Epithelial cell of esophagus (primary cell): Measurements from ENCODE around the gene PYGB.
A peak's percentile ranks its signal among the peaks of the same experiment; 100 is the strongest.

ENCODE experiments used
- DNase-seq: peaks from one replicate; pipeline ENCODE4 v3.0.0; 2010; ENCODE audit warnings: low read depth
- H3K4me3 ChIP-seq: 2 replicates; pipeline ENCODE4 v1.5.1; 2011; ENCODE audit warnings: mild to moderate bottlenecking, low read length, control low read depth
- CTCF ChIP-seq: IDR thresholded peaks from 2 replicates; pipeline ENCODE4 v1.5.1; 2011; ENCODE audit warnings: low read depth, mild to moderate bottlenecking, low read length, control low read depth, inconsistent platforms; ENCODE audit not compliant: insufficient read depth; ENCODE audit errors: missing control alignments

The PYGB gene

GRCh38 chr20:25279403-25279802 lies 31.5 kb downstream of the PYGB start:
- peak; percentile 22 for DNase-seq
- no peak for TF ChIP-seq CTCF
- no peak overlapping the region for H3K4me3 ChIP-seq

- no peak for DNase-seq
- H3K4me3 ChIP-seq: no peak overlapping the region
- no peak for TF ChIP-seq CTCF
Measured at GRCh38 chr20:25280051-25280573, 32.2 kb downstream of the PYGB start.

GRCh38 chr20:25280574-25281535 lies 33.0 kb downstream of the PYGB start:
- DNase-seq: no peak
- H3K4me3 ChIP-seq: no peak overlapping the region
- no peak for TF ChIP-seq CTCF

- no peak for DNase-seq
- no peak for TF ChIP-seq CTCF
- H3K4me3 ChIP-seq: no peak overlapping the region
Measured at GRCh38 chr20:25281541-25281991, 33.7 kb downstream of the PYGB start.

- TF ChIP-seq CTCF: no peak
- no peak for DNase-seq
- H3K4me3 ChIP-seq: no peak overlapping the region
Measured at GRCh38 chr20:25282034-25282781, 34.3 kb downstream of the PYGB start.

- DNase-seq: no peak
- no peak overlapping the region for H3K4me3 ChIP-seq
- no peak for TF ChIP-seq CTCF
Measured at GRCh38 chr20:25282796-25283195, 34.9 kb downstream of the PYGB start.
